HCT116 (cell line): ENCODE results near the gene QKI.

Experiments used
- CTCF ChIP-seq, 3 experiments: fragments of 200-600 bp in 1 of 3; sonication (generic) in 1 of 3; IDR thresholded peaks in 2 of 3; conservative IDR thresholded peaks in 1 of 3; 2 replicates each; pipeline ENCODE4 v1.5.1; 2012 to 2017; ENCODE audit warnings: low read depth in 2 of 3, low read length in 2 of 3, antibody characterized with exemption in 1 of 3, borderline replicate concordance in 1 of 3, control low read depth in 1 of 3, mild to moderate bottlenecking in 1 of 3, mixed read lengths in 1 of 3, mixed run types in 1 of 3, moderate library complexity in 1 of 3; ENCODE audit not compliant: insufficient read depth in 1 of 3
- EZH2 ChIP-seq: fragments of 200-600 bp; sonication (generic); IDR thresholded peaks from 2 replicates; pipeline ENCODE4 v1.6.1; 2017; ENCODE audit warnings: antibody characterized with exemption, mixed run types
- EZH2phosphoT487 ChIP-seq: fragments of 200-600 bp; IDR thresholded peaks from 2 replicates; pipeline ENCODE4 v1.6.1; 2018; ENCODE audit warnings: antibody characterized with exemption, borderline replicate concordance
- POLR2A ChIP-seq: IDR thresholded peaks from 2 replicates; pipeline ENCODE4 v1.7.0; 2011; ENCODE audit warnings: borderline replicate concordance; ENCODE audit not compliant: insufficient read depth, insufficient read length; ENCODE audit errors: extremely low read depth
- YY1 ChIP-seq: IDR thresholded peaks from 2 replicates; pipeline ENCODE4 v1.6.1; 2011; ENCODE audit warnings: low read length, low read depth, moderate library complexity, mild to moderate bottlenecking; ENCODE audit not compliant: insufficient replicate concordance; ENCODE audit errors: extremely low read depth

DNA sequence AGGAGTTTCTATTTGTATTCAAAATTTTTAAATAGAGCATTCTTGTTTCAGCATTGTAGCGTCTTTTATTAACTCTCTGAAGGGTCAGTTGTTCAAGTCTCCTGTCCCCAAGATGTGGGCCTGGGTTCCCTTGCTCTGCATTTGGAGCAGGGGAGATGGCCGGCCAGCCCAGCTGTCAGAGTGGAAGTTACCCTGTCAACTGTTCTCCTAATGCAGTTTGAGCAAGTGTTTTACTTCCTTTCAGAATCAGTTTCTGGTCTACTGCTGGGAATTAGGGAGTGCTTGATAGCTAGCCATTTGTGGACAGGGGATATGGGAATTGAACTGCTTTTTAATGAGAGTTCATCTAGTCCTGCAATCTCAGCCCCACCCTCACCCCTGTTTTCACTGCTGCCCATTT, 116.6 kb downstream of the QKI start:
- TF ChIP-seq EZH2phosphoT487, result no peak
- no peak for TF ChIP-seq CTCF (IDR thresholded peaks at IDR 0.05 in 2 of 3, conservative IDR thresholded peaks at IDR 0.05 in 1 of 3; ENCODE audit: borderline replicate concordance in 1 of 3, insufficient read depth in 1 of 3, low read depth in 2 of 3, low read length in 2 of 3)
- no peak for TF ChIP-seq YY1
- no peak for TF ChIP-seq POLR2A
- no peak for TF ChIP-seq EZH2
